HG03097 (cell line): Measurements from ENCODE around the gene IRF5.

Experiments used
- ATAC-seq: cut with Tn5 transposase; IDR thresholded peaks from one replicate; pipeline ENCODE4 v1.9.1; 2021; ENCODE audit not compliant: unreplicated experiment, low FRiP score

IRF5 gene

DNA sequence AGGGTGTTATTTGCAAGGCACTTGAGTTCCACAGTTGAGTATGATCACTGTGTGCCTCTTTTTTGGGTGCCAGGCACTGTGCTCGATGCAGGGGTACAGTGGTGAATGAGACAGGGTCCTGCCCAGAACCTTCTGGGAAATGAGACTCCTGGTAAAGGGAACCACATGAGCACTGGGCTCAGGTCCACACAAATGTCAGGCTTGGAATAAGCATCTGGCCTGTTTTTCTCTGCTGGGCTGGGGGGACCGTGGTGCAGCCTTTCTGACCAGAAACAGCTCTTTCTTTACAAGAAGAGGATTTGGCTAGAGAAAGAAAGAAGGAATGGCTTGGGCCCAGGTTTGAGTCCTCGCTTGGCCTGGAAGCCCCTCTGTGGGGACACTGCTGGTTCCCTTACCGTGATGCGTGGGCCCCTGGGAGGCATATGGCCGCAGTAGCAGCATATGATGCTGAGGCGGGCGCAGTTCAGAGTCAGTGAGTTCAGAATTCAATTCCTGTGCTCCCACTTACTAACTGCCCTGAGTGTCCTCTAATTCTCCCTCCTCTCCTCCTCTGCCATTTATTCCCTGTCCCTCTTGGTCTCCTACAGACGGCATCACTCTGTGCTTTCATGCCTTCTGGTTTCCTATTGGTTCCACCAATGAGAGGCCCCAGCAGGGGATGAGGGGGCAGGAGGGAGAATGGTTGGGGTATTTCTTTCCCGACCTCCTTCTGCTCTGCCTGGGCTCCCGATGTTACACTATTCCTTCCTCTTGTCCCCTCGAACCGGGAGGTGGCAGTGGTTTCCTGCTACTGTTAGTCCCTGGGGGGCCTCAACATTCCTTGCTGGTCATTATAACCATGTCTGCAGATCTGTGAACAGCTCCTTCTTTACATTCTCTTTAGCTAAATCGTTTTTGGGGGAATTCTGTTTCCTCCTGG, 17.6 kb upstream of the IRF5 start:
- ATAC-seq = no peak

DNA sequence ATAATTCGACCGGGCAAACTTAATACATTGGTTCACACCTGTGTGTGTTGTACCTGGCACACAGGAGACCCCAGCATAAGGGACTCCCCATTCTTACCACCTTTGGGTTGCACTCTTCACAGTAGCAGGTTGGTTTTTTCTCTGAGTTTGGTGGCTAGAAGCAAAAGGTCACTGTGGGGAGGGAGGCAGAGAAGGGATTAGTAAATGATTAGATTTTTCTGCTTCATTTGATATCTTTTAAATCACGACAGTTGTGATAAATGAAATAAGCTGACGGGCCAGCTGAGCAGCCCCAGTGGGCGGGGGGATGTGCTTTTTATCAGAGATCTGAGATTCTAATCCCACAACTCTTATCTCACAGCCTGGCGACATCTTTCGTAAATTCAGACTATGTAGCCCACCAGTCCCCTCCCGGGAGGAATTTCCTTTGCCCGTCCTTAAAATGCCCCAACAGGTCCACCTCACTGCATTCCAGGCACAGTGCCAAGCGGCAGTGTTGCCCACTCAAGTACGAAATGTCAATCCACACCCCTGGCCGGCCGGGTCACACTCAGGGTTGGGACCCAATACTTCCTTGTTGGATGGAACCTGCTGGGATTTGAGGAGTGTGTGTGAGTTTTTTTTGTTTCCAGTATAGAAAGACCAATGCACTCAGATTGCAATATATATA, 16.7 kb upstream of the IRF5 start:
- no peak for ATAC-seq

DNA sequence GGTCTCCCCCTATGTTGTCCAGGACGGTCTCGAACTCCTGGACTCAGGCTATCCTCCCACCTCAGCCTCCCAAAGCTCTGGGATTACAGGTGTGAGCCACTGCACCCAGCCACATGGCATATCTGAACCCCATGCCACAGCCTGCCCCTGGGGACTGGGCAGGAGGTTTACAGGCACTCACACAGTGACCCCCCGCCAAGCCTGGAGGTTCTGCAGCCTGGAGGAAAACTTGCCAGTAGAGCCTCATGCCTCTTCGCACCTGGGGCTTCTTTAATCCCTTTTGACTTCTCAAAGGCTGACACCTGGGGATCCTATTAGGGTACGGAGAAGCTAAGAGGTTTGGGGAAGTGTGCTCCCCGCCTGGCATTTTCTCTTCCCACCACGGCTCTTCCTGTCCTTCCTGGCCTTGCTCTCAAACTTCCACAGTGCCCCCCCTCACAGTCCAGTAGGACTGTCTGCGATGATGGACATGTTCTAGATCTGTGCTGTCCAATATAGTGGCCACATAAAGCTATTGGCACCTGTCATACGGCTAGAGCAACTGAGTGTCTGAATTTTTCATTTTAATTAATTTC, 15.8 kb upstream of the IRF5 start:
- no peak for ATAC-seq

GRCh38 chr7:128922496-128923410, 15.0 kb upstream of the IRF5 start:
- ATAC-seq = no peak

GRCh38 chr7:128923411-128923800, 14.3 kb upstream of the IRF5 start:
- no peak for ATAC-seq

GRCh38 chr7:128924707-128925588, 12.8 kb upstream of the IRF5 start:
- ATAC-seq = no peak

GRCh38 chr7:128928159-128928813, 9.4 kb upstream of the IRF5 start:
- ATAC-seq = no peak

- ATAC-seq = no peak
Observed at GRCh38 chr7:128928882-128929788, 8.6 kb upstream of the IRF5 start.

- no peak for ATAC-seq
Observed at GRCh38 chr7:128931190-128931798, 6.4 kb upstream of the IRF5 start.

GRCh38 chr7:128931965-128932861, 5.5 kb upstream of the IRF5 start:
- ATAC-seq = no peak

GRCh38 chr7:128932862-128933179, 4.9 kb upstream of the IRF5 start:
- no peak for ATAC-seq

DNA sequence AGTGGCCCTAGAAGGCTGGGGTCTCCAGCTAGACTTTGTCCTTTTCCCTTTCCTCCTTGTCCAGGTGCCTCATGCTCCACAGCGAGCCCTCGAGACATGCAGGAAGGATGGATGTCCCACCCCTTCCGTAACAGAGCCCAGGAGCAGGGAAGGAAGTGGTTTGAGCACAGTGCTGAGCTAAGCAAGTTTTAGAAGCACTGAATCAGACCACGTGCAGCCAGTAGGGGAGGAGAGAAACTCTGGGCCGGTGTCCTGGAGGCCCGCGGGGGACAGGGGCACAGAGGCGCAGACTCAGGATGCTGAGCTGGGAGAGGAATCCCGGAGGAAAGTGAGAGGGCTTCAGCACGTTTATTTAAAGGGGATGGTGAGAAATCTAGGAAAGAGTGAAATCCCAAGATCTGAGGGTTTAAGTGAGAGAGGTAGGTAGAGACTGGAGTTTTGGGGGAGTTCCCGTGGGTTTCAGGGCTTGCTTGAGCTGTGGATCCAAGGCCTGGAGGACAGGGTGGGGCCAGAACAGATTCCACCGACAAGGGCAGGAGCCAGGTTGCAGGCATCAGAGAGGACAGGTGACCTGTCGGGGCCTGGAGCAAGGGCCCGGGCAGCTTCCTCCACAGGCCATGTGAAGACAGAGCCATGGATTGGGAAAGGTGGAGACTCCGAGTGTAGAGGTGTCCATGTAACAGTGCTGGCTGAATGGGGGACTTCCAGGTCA, 4.4 kb upstream of the IRF5 start:
- ATAC-seq = no peak

DNA sequence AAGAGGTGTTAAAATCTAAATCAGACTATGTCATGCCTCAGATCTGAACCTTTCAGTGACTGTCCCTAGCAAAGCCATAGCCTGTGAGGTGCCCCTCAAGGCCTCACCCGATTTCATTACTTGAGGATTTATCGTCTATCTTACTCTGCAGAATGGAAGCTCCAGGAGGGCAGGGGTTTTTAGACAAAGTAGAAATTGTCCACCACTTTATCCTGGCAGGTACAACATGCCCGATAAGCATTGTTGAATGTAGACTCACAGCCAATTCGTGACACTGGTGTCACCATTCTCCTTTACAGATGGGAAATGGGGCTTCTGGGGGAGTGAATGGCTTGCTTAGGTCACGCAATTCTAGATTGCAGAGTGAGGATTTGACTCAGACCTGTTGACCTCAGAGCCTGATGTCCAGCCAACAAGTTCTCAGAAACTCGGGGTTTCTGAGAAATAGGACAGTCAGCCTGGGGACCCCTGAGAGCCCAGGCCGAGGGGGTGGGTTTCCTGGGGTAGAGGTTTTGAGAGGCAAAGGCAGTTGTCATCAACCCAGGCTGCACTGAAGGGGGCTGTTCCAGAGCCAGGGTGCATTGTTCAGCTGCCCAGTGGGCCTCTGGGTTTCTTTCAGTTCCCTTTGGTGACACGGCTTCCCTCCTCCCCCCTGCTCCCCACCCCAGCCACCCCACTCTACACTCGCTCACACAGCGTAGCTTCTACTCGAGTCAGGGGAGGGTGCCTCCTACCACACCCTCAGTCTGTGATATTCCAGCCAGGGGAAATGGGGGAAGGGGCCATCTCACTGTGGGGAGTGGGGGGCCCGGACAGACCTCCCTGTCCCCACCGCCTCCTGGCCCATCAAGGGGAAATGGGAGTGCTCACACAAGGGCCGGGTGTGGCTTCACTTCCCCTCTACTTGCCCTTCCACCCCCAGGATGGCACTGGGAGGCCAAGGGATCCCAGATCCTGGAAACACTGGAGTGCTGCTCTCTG, 3.1 kb upstream of the IRF5 start:
- no peak for ATAC-seq

DNA sequence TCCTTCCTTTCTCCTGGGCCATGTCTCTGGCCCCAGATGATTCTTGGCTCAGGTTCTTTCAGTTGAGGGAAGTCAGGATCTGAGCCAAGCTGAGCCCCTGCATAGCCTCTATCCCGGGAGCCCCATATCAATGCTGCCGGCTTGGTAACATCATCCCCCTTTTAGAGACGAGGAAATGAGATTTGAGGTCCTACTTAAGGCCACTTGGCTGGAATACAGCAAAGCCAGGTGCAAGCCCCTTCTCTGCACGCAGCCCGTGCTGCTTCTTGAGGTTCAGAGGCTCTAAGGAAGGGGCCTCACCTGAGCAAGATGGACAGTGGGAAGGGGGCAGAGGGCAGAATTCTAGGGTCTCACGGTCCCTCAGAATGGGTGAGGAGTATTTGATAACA, 2.4 kb upstream of the IRF5 start:
- ATAC-seq = no peak

DNA sequence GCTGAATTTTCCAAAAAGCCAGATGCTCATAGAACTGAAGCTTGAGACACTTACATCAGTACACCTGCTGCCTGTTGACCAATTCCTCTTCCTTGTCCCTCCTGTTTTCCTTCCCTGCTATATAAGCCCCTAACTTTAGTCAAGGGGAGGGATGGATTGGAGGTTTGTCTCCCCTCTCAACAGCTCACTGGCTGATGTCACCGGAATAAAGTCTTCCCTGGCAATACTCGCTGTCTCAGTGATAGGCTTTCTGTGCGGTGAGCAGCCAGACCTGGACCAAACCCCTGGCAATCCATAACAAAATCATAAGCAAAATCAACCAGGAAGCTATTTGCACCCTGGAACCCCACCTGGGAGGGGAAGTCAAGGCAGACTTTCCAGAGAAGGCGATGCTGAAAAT, 929 bp upstream of the IRF5 start:
- ATAC-seq = no peak
